A549 (cell line): ENCODE data around the gene C2CD2. TPM values are rescaled to one million over a fixed set of nuclear protein-coding genes. Genes with fewer than 3 reads are reported as not detected.

ENCODE experiments used
- ATAC-seq, 2 experiments: fragments of 200-7000 bp in 1 of 2; fragments of >200 bp in 1 of 2; cut with Nextera tagmentation in 1 of 2; cut with Tn5 transposase in 1 of 2; 3 replicates each; pipeline versions ENCODE4 v1.8.0 to v1.9.1; 2018 to 2020; ENCODE audit warnings: mild to moderate bottlenecking in 1 of 2, moderate library complexity in 1 of 2
- CTCF ChIA-PET: fragments of 300-600 bp; sonication (Branson Sonifier 250); formaldehyde crosslinking; extraction: SDS; loops from one replicate; lab custom pipeline; 2021; ENCODE audit warnings: antibody characterized with exemption, inconsistent platforms; lab: Yijun Ruan, JAX
- POLR2A ChIA-PET: fragments of 350-600 bp; formaldehyde crosslinking; extraction: SDS; loops from one replicate; lab custom pipeline; 2021; ENCODE audit warnings: antibody characterized with exemption, inconsistent platforms; lab: Yijun Ruan, JAX
- DNase-seq, 2 experiments: peaks; one replicate each; pipeline versions ENCODE4 v3.0.0 to v3.0.0-alpha.2; 2011 to 2016; ENCODE audit warnings: low read depth in 1 of 2, low spot score in 1 of 2
- FAIRE-seq: peaks from 2 replicates; lab custom pipeline; 2011; peaks lifted over from hg19 to GRCh38; lab: Jason Lieb, UNC
- H3K27ac ChIP-seq, 2 experiments: fragments of >200 bp; sonication (Bioruptor Twin); formaldehyde crosslinking; 3 replicates each; pipeline ENCODE4 v1.5.1; 2016 to 2017
- H3K4me1 ChIP-seq: fragments of >200 bp; sonication (Bioruptor Twin); formaldehyde crosslinking; 3 replicates; pipeline ENCODE4 v1.6.1; 2016
- H3K4me2 ChIP-seq: fragments of >200 bp; sonication (Bioruptor Twin); formaldehyde crosslinking; 3 replicates; pipeline ENCODE4 v1.6.1; 2016
- H3K4me3 ChIP-seq: fragments of >200 bp; sonication (Bioruptor Twin); formaldehyde crosslinking; 3 replicates; pipeline ENCODE4 v1.5.1; 2016
- H3K9me3 ChIP-seq: fragments of >200 bp; sonication (Bioruptor Twin); formaldehyde crosslinking; 3 replicates; pipeline ENCODE4 v1.6.1; 2016
- BHLHE40 ChIP-seq: IDR thresholded peaks from 2 replicates; pipeline ENCODE4 v1.6.1; 2012; ENCODE audit warnings: low read depth, low read length, inconsistent platforms
- CBX2 ChIP-seq: fragments of 200-600 bp; sonication (generic); IDR thresholded peaks from 2 replicates; pipeline ENCODE4 v1.6.1; 2016; ENCODE audit warnings: low read depth, mild to moderate bottlenecking, borderline replicate concordance
- CEBPB ChIP-seq, 2 experiments: fragments of >200 bp in 1 of 2; sonication (Bioruptor Twin) in 1 of 2; formaldehyde crosslinking in 1 of 2; IDR thresholded peaks; 2 replicates each; pipeline ENCODE4 v1.6.1; 2012 to 2016
- ESRRA ChIP-seq: fragments of 150-350 bp; IDR thresholded peaks from 2 replicates; pipeline ENCODE4 v1.6.1; 2014; ENCODE audit warnings: mild to moderate bottlenecking, low read length, borderline replicate concordance
- FOSL2 ChIP-seq, 2 experiments: fragments of 450-650 bp in 1 of 2; fragments of >200 bp in 1 of 2; sonication (Bioruptor Twin) in 1 of 2; formaldehyde crosslinking; IDR thresholded peaks; 2 replicates each; pipeline versions ENCODE4 v1.5.0 to v1.6.1; 2016 to 2020; ENCODE audit warnings: mild to moderate bottlenecking in 1 of 2, moderate library complexity in 1 of 2
- GATA3 ChIP-seq: IDR thresholded peaks from 2 replicates; pipeline ENCODE4 v1.6.1; 2012; ENCODE audit warnings: borderline replicate concordance
- HDAC2 ChIP-seq: fragments of 200-600 bp; sonication (generic); IDR thresholded peaks from 2 replicates; pipeline ENCODE4 v1.6.1; 2016
- HES2 ChIP-seq: fragments of >200 bp; sonication (Bioruptor Twin); formaldehyde crosslinking; IDR thresholded peaks from 2 replicates; pipeline ENCODE4 v1.6.1; 2016
- HEYL ChIP-seq: fragments of 250-450 bp; sonication (Bioruptor Pico); IDR thresholded peaks from 2 replicates; pipeline ENCODE4 v1.8.0; 2021; ENCODE audit warnings: mild to moderate bottlenecking, moderate library complexity
- HMGXB4 ChIP-seq: fragments of 250-450 bp; sonication (Bioruptor Pico); IDR thresholded peaks from 2 replicates; pipeline ENCODE4 v1.5.0; 2021; ENCODE audit warnings: mild to moderate bottlenecking, moderate library complexity, borderline replicate concordance
- JUN ChIP-seq, 2 experiments: fragments of >200 bp; sonication (Bioruptor Twin); formaldehyde crosslinking; IDR thresholded peaks; 2 replicates in 1 of 2; 3 replicates in 1 of 2; pipeline ENCODE4 v1.6.1; 2016 to 2017
- KDM1A ChIP-seq: fragments of 200-600 bp; sonication (generic); IDR thresholded peaks from 2 replicates; pipeline ENCODE4 v1.6.1; 2016; ENCODE audit warnings: low read depth, mild to moderate bottlenecking
- KDM5A ChIP-seq: fragments of 200-600 bp; sonication (generic); IDR thresholded peaks from 2 replicates; pipeline ENCODE4 v1.6.1; 2016; ENCODE audit warnings: antibody characterized with exemption, mild to moderate bottlenecking
- MAFK ChIP-seq: fragments of 450-650 bp; IDR thresholded peaks from 2 replicates; pipeline ENCODE4 v1.6.1; 2014; ENCODE audit not compliant: partially characterized antibody
- MYC ChIP-seq: IDR thresholded peaks from 2 replicates; pipeline ENCODE4 v1.6.1; 2012; ENCODE audit warnings: mild to moderate bottlenecking, inconsistent platforms, low read length, improper control_type of control experiment, borderline replicate concordance
- NFE2L2 ChIP-seq: fragments of 150-350 bp; conservative IDR thresholded peaks from 2 replicates; pipeline ENCODE4 v1.6.1; 2014; ENCODE audit warnings: low read length
- NPAS2 ChIP-seq: fragments of 250-450 bp; sonication (Bioruptor Pico); IDR thresholded peaks from 2 replicates; pipeline ENCODE4 v1.8.0; 2022; ENCODE audit warnings: mild to moderate bottlenecking, moderate library complexity, borderline replicate concordance
- PHF8 ChIP-seq: fragments of 200-600 bp; sonication (generic); IDR thresholded peaks from 2 replicates; pipeline ENCODE4 v1.6.1; 2016; ENCODE audit warnings: low read depth, mild to moderate bottlenecking, antibody characterized with exemption, moderate library complexity, borderline replicate concordance
- POLR2AphosphoS2 ChIP-seq: conservative IDR thresholded peaks from 2 replicates; pipeline ENCODE4 v1.6.1; 2012; ENCODE audit warnings: low read length, improper control_type of control experiment, inconsistent platforms
- SREBF2 ChIP-seq: fragments of 450-650 bp; IDR thresholded peaks from 2 replicates; pipeline ENCODE4 v1.6.1; 2014; ENCODE audit warnings: mild to moderate bottlenecking, moderate library complexity
- TFCP2L1 ChIP-seq: fragments of 250-450 bp; sonication (Bioruptor Pico); IDR thresholded peaks from 2 replicates; pipeline ENCODE4 v1.5.0; 2021; ENCODE audit warnings: mild to moderate bottlenecking
- TP53 ChIP-seq: fragments of 250-450 bp; sonication (Bioruptor Pico); IDR thresholded peaks from 2 replicates; pipeline ENCODE4 v1.5.0; 2021; ENCODE audit warnings: mild to moderate bottlenecking, moderate library complexity
- USF2 ChIP-seq: fragments of 450-650 bp; IDR thresholded peaks from 2 replicates; pipeline ENCODE4 v1.6.1; 2014; ENCODE audit warnings: antibody characterized with exemption
- ZC3H11A ChIP-seq: fragments of 450-650 bp; IDR thresholded peaks from 2 replicates; pipeline ENCODE4 v1.6.1; 2014; ENCODE audit warnings: antibody characterized with exemption, mild to moderate bottlenecking
- ZFP36 ChIP-seq: fragments of 450-650 bp; IDR thresholded peaks from 2 replicates; pipeline ENCODE4 v1.6.1; 2014; ENCODE audit warnings: borderline replicate concordance; ENCODE audit not compliant: partially characterized antibody
- ZNF302 ChIP-seq: fragments of 250-450 bp; sonication (Bioruptor Pico); IDR thresholded peaks from 2 replicates; pipeline ENCODE4 v1.9.0; 2021; ENCODE audit warnings: inconsistent platforms, mild to moderate bottlenecking, moderate library complexity
- ZSCAN20 ChIP-seq: fragments of 250-450 bp; sonication (Bioruptor Pico); IDR thresholded peaks from 2 replicates; pipeline ENCODE4 v1.8.0; 2022; ENCODE audit warnings: mild to moderate bottlenecking, moderate library complexity
- WGBS: methylation state at CpG from one replicate; pipeline ENCODE4 v1.1.6; 2017; ENCODE audit errors: missing lambda C conversion rate; 5-methylcytosine and 5-hydroxymethylcytosine counted together
- polyA plus RNA-seq, 4 experiments: library from polyadenylated mRNA; depleted of rRNA in 3 of 4; stranded (reverse); fragments of >200 nt; fragmentation: RNase III in 1 of 4; extraction: RNeasy Plus Mini Kit Qiagen cat#74134 plus additional on column Dnase treatment in 1 of 4; gene quantifications; 2 replicates in 3 of 4; 3 replicates in 1 of 4; pipeline ENCODE4 v1.2.3, GENCODE V29; 2011 to 2017
- TF ChIP-seq, protein P1 (sequence below): IDR thresholded peaks from 2 replicates; pipeline ENCODE4 v1.6.1; 2012

Gene C2CD2
- polyA plus RNA-seq, 2 of the 4 experiments (the other 2 are of a cell fraction), result 7.0 to 13.5 TPM

DNA sequence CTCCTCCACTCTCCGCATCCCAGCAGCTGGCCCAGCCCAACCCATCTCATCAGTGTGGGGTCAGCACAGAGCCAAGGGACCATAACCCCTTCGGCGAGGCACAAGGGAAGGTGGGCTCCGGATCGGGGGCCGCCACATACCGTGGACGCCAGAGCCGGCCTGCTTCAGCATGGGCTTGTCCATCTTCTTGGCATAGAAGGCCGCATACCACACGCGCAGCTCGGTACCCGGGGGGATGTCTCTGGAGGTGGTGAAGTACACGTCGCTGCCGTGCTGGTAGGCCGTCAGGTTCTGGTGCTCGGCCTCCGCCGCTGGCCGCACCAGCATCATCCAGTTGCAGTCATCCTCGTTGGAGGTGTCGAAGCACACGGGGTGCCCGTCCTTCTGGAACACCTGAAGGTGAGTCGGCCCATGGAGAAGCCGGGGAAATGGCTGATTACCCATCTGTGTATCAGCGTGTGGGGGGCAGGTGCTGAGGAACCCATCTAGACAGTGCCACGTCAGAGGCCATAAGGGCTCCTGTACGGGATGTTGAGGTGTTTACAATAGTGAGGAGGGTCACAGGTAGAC is 99.3 kb downstream of the C2CD2 start:
- ATAC-seq (no peak), DNase-seq (no peak)
- POLR2A ChIA-PET, result no interaction called here

DNA sequence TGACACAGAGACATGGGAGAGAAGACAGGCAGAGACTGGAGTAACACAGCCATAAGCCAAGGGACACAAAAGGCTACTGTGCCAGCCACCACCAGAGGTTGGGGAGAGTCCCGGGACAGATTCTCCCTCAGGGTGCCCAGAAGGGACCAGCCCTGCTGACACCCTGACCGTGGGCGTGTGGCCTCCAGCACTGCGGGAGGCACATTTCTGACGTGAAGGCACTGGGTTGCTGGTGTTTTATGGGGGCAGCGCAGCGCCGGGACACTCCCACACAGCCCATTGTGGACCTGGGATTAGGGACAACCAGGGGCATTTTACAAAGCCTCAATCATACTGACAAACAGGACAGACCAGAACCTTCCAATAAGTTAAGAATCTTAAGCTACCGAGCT is 100.9 kb downstream of the C2CD2 start:
- ChIA-PET CTCF (interaction anchor here (0.6 to 1.0 kb wide), 2 partner anchors 36 to 472 kb away, joined by 3 read pairs; no protein-coding TSS in a partner anchor), POLR2A (no interaction called here)
- 0 out of 3 replicates have a peak, but pooled peaks cover 9% of the 10 kb centered on the region for H3K4me1 ChIP-seq
- H3K4me3 ChIP-seq, result no peak overlapping the region
- no peaks in the 10 kb centered on the region for H3K9me3 ChIP-seq
- H3K4me2 ChIP-seq, result no peak overlapping the region
- TF ChIP-seq ZC3H11A (no peak), NPAS2 (CRISPR knock-in tag) (no peak), TP53 (no peak), JUN (IDR thresholded peaks at IDR 0.05) (no peak), TFCP2L1 (CRISPR knock-in tag) (no peak), POLR2AphosphoS2 (no peak), USF2 (no peak), GATA3 (no peak), NFE2L2 (no peak), CBX2 (no peak), MYC (no peak)
- FAIRE-seq (no peak), ATAC-seq (no peak), DNase-seq (no peak)
- no peak overlapping the region for H3K27ac ChIP-seq
- WGBS, result 73% methylated on average over 3 of the region's 9 CpGs

More for the DNA sequence above, 99.3 kb downstream of the C2CD2 start:
- H3K9me3 ChIP-seq, result no peaks in the 10 kb centered on the region
- FAIRE-seq, result no peak
- 0 out of 3 replicates have a peak, but pooled peaks cover 1% of the 10 kb centered on the region for H3K4me1 ChIP-seq
- TF ChIP-seq, protein P1, sequence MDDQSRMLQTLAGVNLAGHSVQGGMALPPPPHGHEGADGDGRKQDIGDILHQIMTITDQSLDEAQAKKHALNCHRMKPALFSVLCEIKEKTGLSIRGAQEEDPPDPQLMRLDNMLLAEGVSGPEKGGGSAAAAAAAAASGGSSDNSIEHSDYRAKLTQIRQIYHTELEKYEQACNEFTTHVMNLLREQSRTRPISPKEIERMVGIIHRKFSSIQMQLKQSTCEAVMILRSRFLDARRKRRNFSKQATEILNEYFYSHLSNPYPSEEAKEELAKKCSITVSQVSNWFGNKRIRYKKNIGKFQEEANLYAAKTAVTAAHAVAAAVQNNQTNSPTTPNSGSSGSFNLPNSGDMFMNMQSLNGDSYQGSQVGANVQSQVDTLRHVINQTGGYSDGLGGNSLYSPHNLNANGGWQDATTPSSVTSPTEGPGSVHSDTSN, result no peak
- TF ChIP-seq HMGXB4 (CRISPR knock-in tag) (no peak), FOSL2 (IDR thresholded peaks at IDR 0.05) (no peak), FOSL2 (CRISPR knock-in tag; IDR thresholded peaks at IDR 0.05) (no peak), HEYL (CRISPR knock-in tag) (no peak), MAFK (no peak), JUN (IDR thresholded peaks at IDR 0.05) (no peak), HDAC2 (no peak)
- H3K4me3 ChIP-seq, result no peak overlapping the region
- CTCF ChIA-PET, result no interaction called here
- no peak overlapping the region for H3K27ac ChIP-seq
- no peak overlapping the region for H3K4me2 ChIP-seq
- WGBS, result 91% methylated on average over 11 of the region's 31 CpGs

DNA sequence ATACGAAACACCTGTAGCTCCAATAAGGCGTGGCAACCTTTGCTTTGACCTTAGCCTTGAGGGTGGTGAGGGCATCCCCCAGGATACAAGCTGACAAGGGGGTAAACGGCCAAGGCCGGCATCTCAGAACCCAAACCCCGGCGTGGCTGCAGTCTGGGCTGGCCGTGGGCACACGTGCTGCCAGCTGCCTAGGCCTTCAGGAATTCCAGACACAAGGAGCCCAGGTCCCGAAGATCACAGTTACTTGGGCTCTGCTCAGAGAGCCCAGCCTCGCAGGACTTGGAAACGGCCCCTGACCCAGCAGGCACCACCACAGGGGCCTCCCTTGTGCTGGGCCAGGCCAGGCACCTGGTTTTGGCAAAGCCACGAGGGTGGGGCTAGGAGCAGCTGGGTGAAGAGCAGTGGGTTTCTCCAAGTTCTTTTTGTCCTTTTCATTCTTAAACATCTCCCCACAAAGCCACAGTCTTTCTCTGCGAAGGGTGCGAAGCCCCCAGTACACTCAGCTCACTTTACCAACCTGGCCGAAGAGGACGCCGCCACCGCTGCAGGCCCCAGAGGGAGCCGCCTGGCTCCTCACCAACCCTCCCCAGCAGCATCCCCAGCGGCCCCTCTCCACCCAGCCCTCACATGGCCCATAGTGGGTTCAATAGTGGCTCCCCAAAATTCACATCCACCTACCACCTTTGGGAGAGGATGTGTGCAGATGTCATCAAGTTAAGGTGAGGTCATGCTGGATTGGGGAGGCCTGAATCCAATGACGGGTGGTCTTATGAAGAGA is 101.5 kb downstream of the C2CD2 start:
- FAIRE-seq, result no peak
- no peaks in the 10 kb centered on the region for H3K9me3 ChIP-seq
- H3K4me3 ChIP-seq, result no peak overlapping the region
- POLR2A ChIA-PET, result no interaction called here
- ATAC-seq, result no peak
- WGBS, result 87% methylated on average over 17 of the region's 21 CpGs
- H3K4me1 ChIP-seq, result 0 out of 3 replicates have a peak, but pooled peaks cover 9% of the 10 kb centered on the region
- CTCF ChIA-PET, result interaction anchor here (0.6 to 1.0 kb wide), 2 partner anchors 35 to 473 kb away, joined by 3 read pairs; no protein-coding TSS in a partner anchor
- DNase-seq, result no peak
- TF ChIP-seq BHLHE40 (no peak), ZNF302 (CRISPR knock-in tag) (no peak), PHF8 (no peak), KDM5A (no peak), ZSCAN20 (CRISPR knock-in tag) (no peak), NPAS2 (CRISPR knock-in tag) (no peak), CEBPB (IDR thresholded peaks at IDR 0.05) (no peak), KDM1A (no peak), ESRRA (no peak), SREBF2 (no peak), TP53 (no peak), HES2 (no peak), ZFP36 (no peak), TFCP2L1 (CRISPR knock-in tag) (no peak)
- no peak overlapping the region for H3K4me2 ChIP-seq
- no peak overlapping the region for H3K27ac ChIP-seq
